ENCODE results near the gene ANKRD42.

ANKRD42 gene

DNA sequence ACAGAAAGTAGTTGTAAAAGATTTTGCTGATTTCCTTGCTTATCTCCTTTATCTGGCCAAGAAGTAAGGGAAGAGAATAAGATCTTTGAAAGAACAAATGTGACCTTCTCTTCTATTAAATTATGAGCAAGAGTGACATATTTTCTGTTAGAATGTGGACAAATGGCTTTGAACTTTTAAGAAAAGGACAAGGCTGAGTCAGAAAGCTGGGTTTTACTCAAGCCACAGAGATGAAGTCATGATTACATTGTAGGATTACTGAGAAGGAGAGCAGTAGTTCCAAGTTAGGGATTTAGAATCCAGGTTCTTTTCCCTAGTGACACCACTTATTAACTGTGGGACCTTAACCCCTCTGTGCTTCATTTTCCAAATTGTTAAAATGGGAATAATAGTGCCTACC, 79.1 kb downstream of the ANKRD42 start:
- TF ChIP-seq, protein P1, sequence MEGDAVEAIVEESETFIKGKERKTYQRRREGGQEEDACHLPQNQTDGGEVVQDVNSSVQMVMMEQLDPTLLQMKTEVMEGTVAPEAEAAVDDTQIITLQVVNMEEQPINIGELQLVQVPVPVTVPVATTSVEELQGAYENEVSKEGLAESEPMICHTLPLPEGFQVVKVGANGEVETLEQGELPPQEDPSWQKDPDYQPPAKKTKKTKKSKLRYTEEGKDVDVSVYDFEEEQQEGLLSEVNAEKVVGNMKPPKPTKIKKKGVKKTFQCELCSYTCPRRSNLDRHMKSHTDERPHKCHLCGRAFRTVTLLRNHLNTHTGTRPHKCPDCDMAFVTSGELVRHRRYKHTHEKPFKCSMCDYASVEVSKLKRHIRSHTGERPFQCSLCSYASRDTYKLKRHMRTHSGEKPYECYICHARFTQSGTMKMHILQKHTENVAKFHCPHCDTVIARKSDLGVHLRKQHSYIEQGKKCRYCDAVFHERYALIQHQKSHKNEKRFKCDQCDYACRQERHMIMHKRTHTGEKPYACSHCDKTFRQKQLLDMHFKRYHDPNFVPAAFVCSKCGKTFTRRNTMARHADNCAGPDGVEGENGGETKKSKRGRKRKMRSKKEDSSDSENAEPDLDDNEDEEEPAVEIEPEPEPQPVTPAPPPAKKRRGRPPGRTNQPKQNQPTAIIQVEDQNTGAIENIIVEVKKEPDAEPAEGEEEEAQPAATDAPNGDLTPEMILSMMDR (IDR thresholded peaks at IDR 0.05; ENCODE audit: control insufficient read depth, extremely low read depth, insufficient read depth), result no peak
- no peak overlapping the region for H3K4me3 ChIP-seq (ENCODE audit: low read depth, low read length)
- DNase-seq (ENCODE audit: low read depth), result no peak

DNA sequence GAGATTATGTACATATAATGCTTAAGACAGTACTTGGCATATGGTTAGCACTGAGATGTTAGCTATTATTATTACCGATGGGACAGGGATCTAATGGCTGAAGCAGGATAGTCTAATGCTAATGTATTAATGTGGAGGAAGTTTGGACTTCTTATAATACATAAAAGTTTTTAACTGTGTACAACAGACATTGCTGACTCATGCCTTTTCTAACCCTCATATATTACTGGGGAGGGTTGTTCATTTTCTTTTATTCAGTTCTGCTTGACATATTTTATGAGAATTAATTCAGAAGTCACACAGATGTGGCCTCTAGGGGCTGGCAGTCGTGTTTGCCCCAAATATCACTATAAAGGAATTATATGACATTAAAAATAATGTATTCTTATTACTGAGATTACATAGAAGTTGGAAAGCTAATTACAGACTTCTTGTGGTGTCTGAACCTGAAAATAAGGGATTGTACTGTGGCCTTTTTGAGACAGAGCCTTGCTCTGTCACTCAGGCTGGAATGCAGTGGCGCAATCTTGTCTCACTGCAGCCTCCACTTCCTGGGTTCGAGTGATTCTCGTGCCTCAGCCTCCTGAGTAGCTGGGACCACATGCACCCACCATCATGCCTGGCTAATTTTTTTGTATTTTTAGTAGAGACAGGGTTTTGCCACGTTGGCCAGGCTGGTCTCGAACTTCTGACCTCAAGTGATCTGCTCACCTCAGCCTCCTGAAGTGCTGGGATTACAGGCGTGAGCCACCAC, 82.6 kb downstream of the ANKRD42 start:
- no peak overlapping the region for H3K4me3 ChIP-seq (ENCODE audit: low read depth, low read length)
- DNase-seq (ENCODE audit: low read depth), result no peak
- TF ChIP-seq, protein P1 (IDR thresholded peaks at IDR 0.05; ENCODE audit: control insufficient read depth, extremely low read depth, insufficient read depth), result no peak

DNA sequence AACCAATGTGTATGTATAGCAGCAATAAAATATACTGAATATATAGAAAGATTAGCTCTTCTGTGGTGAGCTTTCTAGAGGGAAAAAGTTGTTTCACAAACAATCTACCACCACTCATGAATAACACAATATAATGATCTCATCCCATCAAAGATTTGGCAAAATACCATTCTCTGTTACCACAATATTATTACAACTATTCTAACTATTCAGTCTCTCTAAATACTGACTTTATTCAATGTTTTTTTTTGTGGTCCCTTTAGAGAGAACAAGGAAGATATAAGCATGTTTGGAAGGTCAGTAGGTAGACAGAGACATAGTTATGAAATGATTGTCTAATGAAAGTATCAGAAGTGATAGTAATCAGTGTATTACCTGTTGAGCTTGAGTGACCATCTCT, 84.8 kb downstream of the ANKRD42 start:
- H3K4me3 ChIP-seq (ENCODE audit: low read depth, low read length), result no peak overlapping the region
- TF ChIP-seq, protein P1 (IDR thresholded peaks at IDR 0.05; ENCODE audit: control insufficient read depth, extremely low read depth, insufficient read depth), result no peak
- no peak for DNase-seq (ENCODE audit: low read depth)

DNA sequence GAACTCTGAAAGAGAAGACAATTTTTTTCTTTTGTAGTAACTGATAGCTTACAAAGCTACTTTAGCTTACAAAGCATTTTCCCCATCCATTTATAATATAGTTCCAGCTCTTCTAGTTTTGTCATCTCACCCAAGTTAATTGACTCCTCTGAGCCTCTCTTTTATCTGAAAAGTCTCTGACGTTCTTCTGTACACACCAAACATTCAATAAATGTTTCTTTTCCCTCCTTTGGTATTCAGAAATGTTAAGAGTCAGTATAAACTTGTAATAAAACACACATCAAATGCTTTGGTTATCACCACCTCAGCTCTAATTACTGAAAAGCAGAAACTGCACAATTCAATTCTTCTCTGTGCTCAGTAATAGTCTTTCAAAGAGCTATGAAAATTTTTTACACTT, 86.7 kb downstream of the ANKRD42 start:
- no peak for DNase-seq (ENCODE audit: low read depth)
- H3K4me3 ChIP-seq (ENCODE audit: low read depth, low read length), result no peak overlapping the region
- TF ChIP-seq, protein P1 (IDR thresholded peaks at IDR 0.05; ENCODE audit: control insufficient read depth, extremely low read depth, insufficient read depth), result no peak

DNA sequence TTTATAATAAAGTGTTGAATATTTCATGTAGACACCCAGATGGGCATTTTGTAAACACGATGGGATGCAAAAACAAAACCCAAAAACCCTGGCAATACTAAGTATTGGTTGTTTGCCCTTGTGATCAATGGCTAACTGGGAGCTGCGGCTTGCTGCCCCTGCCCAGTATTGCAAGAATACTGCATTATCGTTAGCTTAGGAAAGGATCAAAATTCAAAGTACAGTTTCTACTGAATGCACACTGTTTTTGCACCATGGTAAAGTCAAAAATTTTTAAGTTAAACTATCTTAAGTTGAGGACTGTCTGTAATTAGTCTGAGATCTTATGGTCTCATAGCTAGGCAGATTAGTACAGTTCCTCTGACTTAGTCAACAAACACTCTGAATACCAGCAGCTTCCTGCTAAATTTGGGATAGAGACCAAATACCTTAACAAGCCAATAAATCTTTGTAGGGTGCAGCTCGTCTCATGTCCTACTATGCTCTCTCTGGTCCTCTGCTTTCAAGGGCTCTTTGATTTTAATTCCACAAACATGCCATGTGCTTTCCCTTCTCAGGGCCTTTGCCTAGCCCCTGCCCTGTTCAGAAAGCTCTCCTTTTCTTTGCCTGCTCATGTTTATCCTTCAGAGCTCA, 88.7 kb downstream of the ANKRD42 start:
- TF ChIP-seq, protein P1 (IDR thresholded peaks at IDR 0.05; ENCODE audit: control insufficient read depth, extremely low read depth, insufficient read depth), result no peak
- peak; percentile 32 for DNase-seq (ENCODE audit: low read depth)
- peak overlapping the region; percentile 11; the same call in 1 of the 2 replicates for H3K4me3 ChIP-seq (ENCODE audit: low read depth, low read length)

DNA sequence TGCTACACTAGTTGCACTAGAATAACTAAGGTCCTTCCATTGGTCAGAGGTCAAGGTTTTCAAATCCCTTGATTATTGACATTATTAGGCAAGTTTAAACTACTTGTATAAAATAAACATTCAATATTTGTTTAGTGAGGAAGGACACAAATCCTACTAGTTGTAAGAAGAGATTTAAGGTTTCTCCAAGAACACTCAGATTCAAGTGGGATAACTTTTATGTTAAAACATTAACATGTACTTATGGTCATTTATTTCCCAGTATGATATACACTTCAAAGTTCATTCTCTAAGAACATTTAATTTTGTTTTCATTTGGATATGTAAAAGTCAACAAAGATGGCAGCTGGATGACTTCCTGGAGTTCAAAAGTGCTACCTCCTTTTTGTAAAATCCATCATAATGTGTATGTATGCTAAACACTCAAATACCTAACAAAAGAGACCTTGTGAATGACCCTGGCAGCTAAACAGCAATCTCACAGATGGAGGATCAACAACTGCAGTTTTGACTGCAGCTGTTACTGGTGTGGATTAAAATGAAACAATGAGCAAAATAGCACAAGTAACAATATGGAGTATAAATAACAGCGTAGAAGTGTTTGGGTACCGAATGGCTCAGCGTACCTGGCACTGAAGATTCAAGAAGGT, 91.1 kb downstream of the ANKRD42 start:
- peak; percentile 14 for DNase-seq (ENCODE audit: low read depth)
- TF ChIP-seq, protein P1 (IDR thresholded peaks at IDR 0.05; ENCODE audit: control insufficient read depth, extremely low read depth, insufficient read depth), result no peak
- peak overlapping the region; percentile 88 for H3K4me3 ChIP-seq (ENCODE audit: low read depth, low read length)

Measured in LNCaP clone FGC (cell line).